Fibroblast of the aortic adventitia (primary cell): ENCODE results near the gene ARHGAP6. TPM values are rescaled to one million over a fixed set of nuclear protein-coding genes. Genes with fewer than 3 reads are reported as not detected.

Experiments used
- DNase-seq: peaks from one replicate; pipeline ENCODE4 v3.0.0-alpha.2; 2010; ENCODE audit warnings: low read depth
- H3K4me3 ChIP-seq: 2 replicates; pipeline ENCODE4 v1.5.1; 2011; ENCODE audit warnings: low read depth, mild to moderate bottlenecking, control low read depth, low read length, moderate library complexity
- small RNA-seq: library from RNA; depleted of rRNA; stranded (forward); fragments of <200 nt; gene quantifications from one replicate; pipeline ENCODE3, GENCODE V24; 2012
- total RNA-seq: library from RNA; depleted of rRNA; stranded (reverse); fragments of >200 nt; gene quantifications from 2 replicates; pipeline ENCODE4 v1.2.3, GENCODE V29; 2012; ENCODE audit warnings: low replicate concordance
- TF ChIP-seq, protein P1 (sequence below): IDR thresholded peaks from 2 replicates; pipeline ENCODE4 v1.5.1; 2011; ENCODE audit warnings: mild to moderate bottlenecking, low read length, control low read depth, inconsistent platforms; ENCODE audit not compliant: insufficient read depth

ARHGAP6 gene
- total RNA-seq, 1 donor: 16.9 TPM

DNA sequence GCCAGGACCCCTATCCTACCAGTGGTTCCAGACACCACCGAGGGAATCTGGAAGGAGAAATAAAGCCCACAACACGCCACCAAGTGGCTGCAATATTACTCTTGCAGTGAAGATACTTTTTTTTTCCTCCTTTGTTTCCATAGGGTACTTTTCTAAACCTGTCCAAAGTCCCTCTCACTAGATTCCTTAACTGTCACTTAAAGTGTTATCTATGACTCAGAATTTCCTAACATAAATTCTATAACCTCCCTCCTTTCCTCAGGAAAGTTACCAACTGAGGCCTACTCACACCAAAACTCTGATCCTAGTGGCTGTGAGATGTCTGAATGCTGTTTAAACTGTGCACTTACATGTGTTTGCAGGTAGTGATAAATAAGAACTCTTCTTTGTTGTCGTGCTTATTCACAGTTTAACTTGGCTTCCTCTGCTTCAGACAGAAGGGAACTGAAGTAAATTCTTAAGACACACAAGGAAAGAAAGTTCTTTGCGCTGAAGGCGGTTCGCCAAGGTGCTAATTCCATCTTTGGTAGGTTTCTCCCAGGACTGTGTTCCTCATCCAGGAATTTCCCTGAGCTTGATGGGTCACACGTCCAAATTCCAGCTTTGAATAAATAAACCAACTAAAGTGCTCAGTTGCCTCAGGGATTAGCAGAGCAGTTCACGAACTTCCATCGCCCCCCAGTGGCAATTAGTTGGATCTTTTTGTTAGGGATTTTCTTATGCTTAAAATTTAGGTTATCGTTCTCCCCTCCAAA, 565.3 kb downstream of the ARHGAP6 start:
- TF ChIP-seq, protein P1, sequence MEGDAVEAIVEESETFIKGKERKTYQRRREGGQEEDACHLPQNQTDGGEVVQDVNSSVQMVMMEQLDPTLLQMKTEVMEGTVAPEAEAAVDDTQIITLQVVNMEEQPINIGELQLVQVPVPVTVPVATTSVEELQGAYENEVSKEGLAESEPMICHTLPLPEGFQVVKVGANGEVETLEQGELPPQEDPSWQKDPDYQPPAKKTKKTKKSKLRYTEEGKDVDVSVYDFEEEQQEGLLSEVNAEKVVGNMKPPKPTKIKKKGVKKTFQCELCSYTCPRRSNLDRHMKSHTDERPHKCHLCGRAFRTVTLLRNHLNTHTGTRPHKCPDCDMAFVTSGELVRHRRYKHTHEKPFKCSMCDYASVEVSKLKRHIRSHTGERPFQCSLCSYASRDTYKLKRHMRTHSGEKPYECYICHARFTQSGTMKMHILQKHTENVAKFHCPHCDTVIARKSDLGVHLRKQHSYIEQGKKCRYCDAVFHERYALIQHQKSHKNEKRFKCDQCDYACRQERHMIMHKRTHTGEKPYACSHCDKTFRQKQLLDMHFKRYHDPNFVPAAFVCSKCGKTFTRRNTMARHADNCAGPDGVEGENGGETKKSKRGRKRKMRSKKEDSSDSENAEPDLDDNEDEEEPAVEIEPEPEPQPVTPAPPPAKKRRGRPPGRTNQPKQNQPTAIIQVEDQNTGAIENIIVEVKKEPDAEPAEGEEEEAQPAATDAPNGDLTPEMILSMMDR: peak; percentile 53
- H3K4me3 ChIP-seq: no peak overlapping the region

DNA sequence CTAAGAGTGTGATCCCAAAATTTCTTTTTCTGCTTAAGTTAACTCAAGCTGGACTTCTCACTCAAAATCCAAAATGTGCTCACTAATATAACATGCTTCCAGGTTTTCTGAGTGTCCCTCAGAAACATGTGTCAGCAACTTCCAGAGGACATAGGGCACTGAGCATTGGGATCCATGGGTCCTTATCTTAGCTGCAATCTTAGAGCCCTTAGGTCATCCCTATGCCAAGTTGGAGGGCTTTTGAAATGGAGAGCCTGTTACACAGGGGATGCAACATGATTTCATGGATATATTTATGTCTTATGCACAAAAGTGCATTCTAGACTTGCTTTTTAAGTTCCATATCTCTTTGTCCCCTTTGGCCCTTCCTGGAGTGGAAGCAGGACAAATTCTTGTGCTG, 566.3 kb downstream of the ARHGAP6 start:
- no peak for DNase-seq
- no peak overlapping the region for H3K4me3 ChIP-seq
- TF ChIP-seq, protein P1: no peak

More for the DNA sequence above, 565.3 kb downstream of the ARHGAP6 start:
- DNase-seq: peak; percentile 90

DNA sequence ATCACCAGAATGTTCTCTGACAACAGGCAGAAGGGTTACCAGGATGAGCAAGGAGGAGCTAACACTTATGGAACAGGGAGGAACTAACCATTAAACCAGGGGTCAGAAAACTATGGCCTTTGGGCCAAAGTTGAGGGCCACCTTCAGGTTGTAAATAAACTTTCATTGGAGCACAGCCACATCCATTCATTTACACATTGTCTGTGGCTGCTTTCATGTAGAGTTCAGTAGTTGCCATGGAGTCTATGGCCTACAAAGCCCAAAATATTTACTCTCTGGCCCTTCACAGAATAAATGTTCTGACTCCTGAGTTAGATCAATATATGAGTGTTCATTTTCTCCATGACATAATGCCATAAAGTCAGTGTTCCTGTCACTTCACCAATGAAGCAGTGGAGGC, 567.8 kb downstream of the ARHGAP6 start:
- H3K4me3 ChIP-seq: no peak overlapping the region
- DNase-seq: no peak
- TF ChIP-seq, protein P1: no peak

DNA sequence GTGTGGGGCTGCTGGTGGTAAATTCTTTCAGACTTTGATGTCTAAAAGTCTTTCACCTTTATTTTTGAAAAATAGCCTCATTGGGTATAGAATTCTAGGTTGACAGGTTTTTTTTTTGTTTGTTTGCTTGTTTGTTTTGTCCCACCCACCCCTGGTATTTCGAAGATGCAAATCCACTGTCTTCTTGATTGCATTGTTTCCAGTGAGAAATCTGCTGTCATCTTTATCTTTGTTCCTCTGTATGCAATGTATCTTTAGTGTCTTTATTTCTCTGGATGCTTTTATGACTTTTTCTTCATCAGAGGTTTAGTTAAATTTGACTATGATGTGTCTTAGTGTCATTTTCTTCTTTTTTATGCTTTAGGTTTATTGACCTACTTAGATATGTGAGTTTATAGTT, 575.9 kb downstream of the ARHGAP6 start:
- no peak for DNase-seq
- TF ChIP-seq, protein P1: no peak

More for the DNA sequence above, 575.9 kb downstream of the ARHGAP6 start:
- H3K4me3 ChIP-seq: no peak overlapping the region

Small RNA genes lying within 50 kb of the gene (small RNA-seq; reads per million reads assigned to genes)
- gene MIR548AX (0.25 reads per million), gene RF00019 (not detected), gene RF02271 (not detected)

Other genes with a start within 250 kb of the ARHGAP6 start
- 29.4 and 35.2 TPM in 2 replicates for gene MSL3, start 92.3 kb upstream of the ARHGAP6 start, total RNA-seq